Muscle layer of duodenum (tissue), 2 donors: ENCODE results near the gene CEP112.

Source experiments
- H3K27ac ChIP-seq: one replicate; pipeline ENCODE4 v1.7.0; 2013; ENCODE audit warnings: mild to moderate bottlenecking, low read length
- H3K27me3 ChIP-seq: one replicate; pipeline ENCODE4 v1.7.0; 2013; ENCODE audit warnings: low read depth, mild to moderate bottlenecking, control low read depth, low read length
- H3K36me3 ChIP-seq, 2 donors: one replicate each; pipeline ENCODE4 v1.7.0; 2013; ENCODE audit warnings: low read length in 2 of 2, control low read depth in 1 of 2, mild to moderate bottlenecking in 1 of 2; ENCODE audit not compliant: insufficient read depth in 2 of 2, control insufficient read depth in 1 of 2
- H3K4me1 ChIP-seq, 2 donors: one replicate each; pipeline ENCODE4 v1.7.0; 2013; ENCODE audit warnings: low read length in 2 of 2, mild to moderate bottlenecking in 2 of 2, control low read depth in 1 of 2, moderate library complexity in 1 of 2; ENCODE audit not compliant: insufficient read depth in 2 of 2, control insufficient read depth in 1 of 2
- H3K4me3 ChIP-seq, 2 donors: one replicate each; pipeline ENCODE4 v1.7.0; 2013; ENCODE audit warnings: low read length in 2 of 2, low read depth in 1 of 2, mild to moderate bottlenecking in 1 of 2
- H3K9me3 ChIP-seq, 2 donors: one replicate each; pipeline ENCODE4 v1.7.0; 2013; ENCODE audit warnings: low read length in 2 of 2, control low read depth in 1 of 2, mild to moderate bottlenecking in 1 of 2; ENCODE audit not compliant: control insufficient read depth in 1 of 2
- donor health status: healthy.

The CEP112 gene

GRCh38 chr17:65953316-65954147, 238.4 kb downstream of the CEP112 start:
- Histone ChIP-seq H3K36me3 (peaks cover 0 to 6% of the 10 kb centered on the region in 2 donors), H3K27ac (no peak overlapping the region), H3K27me3 (no peaks in the 10 kb centered on the region), H3K4me3 (no peak overlapping the region), H3K4me1 (no peaks in the 10 kb centered on the region), H3K9me3 (peaks cover 0 to 5% of the 10 kb centered on the region in 2 donors)

- Histone ChIP-seq H3K9me3 (no peaks in the 10 kb centered on the region), H3K27me3 (no peaks in the 10 kb centered on the region), H3K36me3 (peaks cover 0 to 3% of the 10 kb centered on the region in 2 donors), H3K27ac (no peak overlapping the region), H3K4me3 (no peak overlapping the region), H3K4me1 (no peaks in the 10 kb centered on the region)
These were observed 239.3 kb downstream of the CEP112 start for GRCh38 chr17:65952586-65952985.

DNA sequence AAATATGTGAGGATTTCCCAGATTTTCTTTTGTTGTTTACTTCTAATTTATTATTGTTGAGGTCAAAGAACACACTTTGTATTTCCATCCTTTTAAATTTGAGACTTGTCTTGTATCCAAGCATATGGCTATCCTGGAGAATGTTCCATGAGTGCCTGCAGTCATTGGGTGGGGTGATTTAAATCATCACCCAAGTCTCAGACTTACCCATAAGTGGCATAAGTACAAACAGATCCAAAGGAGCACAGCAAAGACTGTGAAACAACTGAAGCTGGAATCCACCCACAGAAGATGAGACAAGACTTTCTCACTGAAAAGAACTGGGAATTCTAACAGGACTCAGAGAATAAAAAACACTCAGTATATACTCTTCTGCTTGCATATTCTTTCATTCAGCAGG, 239.9 kb downstream of the CEP112 start:
- Histone ChIP-seq H3K9me3 (no peaks in the 10 kb centered on the region), H3K4me1 (no peaks in the 10 kb centered on the region), H3K27ac (no peak overlapping the region), H3K4me3 (no peak overlapping the region), H3K36me3 (no peaks in the 10 kb centered on the region), H3K27me3 (no peaks in the 10 kb centered on the region)

GRCh38 chr17:65947831-65948230, 244.1 kb downstream of the CEP112 start:
- H3K4me3 ChIP-seq = no peak overlapping the region
- no peak overlapping the region for H3K27ac ChIP-seq
- no peaks in the 10 kb centered on the region for H3K27me3 ChIP-seq
- H3K4me1 ChIP-seq = no peaks in the 10 kb centered on the region
- no peaks in the 10 kb centered on the region for H3K36me3 ChIP-seq
- H3K9me3 ChIP-seq = no peaks in the 10 kb centered on the region

GRCh38 chr17:65942592-65942991, 249.3 kb downstream of the CEP112 start:
- Histone ChIP-seq H3K27me3 (no peaks in the 10 kb centered on the region), H3K27ac (no peak overlapping the region), H3K36me3 (no peaks in the 10 kb centered on the region), H3K4me1 (no peaks in the 10 kb centered on the region), H3K9me3 (peaks cover 0 to 7% of the 10 kb centered on the region in 2 donors), H3K4me3 (no peak overlapping the region)

DNA sequence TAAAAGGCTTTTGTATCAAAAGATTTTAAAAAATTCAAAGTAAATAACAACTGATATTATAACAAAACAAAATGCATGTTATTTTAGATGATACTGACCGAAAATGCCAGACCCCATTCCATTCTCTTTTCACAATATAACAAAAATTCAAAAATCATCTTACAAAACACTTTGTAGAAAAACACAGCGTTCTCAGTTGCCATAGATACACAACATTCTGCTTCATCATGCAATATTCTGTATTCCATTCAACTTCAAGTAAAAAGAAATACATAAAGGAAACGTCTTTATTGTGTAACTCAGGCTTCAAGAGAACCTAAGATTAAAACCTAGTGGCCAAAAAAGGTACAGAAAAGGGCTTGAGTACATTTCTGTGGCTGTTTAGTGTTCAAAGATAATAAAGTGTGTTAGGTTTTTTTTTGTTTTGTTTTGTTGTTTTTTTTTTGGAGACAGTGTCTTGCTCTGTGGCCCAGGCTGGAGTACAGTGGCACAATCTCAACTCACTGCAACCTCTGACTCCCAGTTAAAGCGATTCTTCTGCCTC, 250.5 kb downstream of the CEP112 start:
- Histone ChIP-seq H3K4me1 (no peaks in the 10 kb centered on the region), H3K36me3 (no peaks in the 10 kb centered on the region), H3K4me3 (no peak overlapping the region), H3K9me3 (peaks cover 0 to 7% of the 10 kb centered on the region in 2 donors), H3K27me3 (no peaks in the 10 kb centered on the region), H3K27ac (no peak overlapping the region)

DNA sequence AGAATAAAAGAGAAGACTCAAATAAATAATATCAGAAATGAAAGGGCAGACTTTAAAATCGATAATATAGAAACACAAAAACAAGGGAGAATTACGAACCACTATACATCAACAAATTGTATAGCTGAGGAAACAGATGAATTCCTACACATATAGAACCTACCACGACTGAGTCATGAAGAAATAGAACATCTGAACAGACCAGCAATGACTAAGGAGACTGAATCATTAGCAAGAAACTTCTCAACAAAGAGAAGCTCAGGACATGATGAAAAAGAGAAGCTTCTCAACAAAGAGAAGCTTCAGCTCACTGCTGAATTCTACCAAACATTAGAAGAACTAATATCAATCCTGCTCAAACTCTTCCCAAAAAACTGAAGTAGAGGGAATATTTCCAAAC, 255.9 kb downstream of the CEP112 start:
- Histone ChIP-seq H3K4me1 (no peaks in the 10 kb centered on the region), H3K36me3 (no peaks in the 10 kb centered on the region), H3K9me3 (peaks cover 0 to 12% of the 10 kb centered on the region in 2 donors), H3K27me3 (no peaks in the 10 kb centered on the region), H3K4me3 (no peak overlapping the region), H3K27ac (no peak overlapping the region)

DNA sequence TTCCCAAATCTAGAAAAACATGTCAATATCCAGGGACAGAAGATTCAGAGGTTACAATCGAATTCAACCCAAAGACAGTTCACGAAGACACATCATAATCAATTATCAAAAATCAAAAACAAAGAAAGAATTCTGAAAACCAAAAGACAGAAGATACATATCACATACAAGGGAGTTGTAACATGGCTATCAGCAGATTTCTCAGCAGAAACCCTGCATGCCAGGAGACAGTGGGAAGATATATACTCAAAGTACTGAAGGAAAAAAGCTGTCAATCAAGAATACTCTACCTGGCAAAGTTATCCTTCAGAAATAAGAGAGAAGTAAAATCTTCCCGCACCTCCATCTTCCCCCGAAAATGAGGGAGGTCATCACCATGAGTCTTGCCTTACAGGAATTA, 258.6 kb downstream of the CEP112 start:
- Histone ChIP-seq H3K9me3 (peaks cover 0 to 5% of the 10 kb centered on the region in 2 donors), H3K27ac (no peak overlapping the region), H3K27me3 (no peaks in the 10 kb centered on the region), H3K4me1 (no peaks in the 10 kb centered on the region), H3K4me3 (no peak overlapping the region), H3K36me3 (no peaks in the 10 kb centered on the region)

DNA sequence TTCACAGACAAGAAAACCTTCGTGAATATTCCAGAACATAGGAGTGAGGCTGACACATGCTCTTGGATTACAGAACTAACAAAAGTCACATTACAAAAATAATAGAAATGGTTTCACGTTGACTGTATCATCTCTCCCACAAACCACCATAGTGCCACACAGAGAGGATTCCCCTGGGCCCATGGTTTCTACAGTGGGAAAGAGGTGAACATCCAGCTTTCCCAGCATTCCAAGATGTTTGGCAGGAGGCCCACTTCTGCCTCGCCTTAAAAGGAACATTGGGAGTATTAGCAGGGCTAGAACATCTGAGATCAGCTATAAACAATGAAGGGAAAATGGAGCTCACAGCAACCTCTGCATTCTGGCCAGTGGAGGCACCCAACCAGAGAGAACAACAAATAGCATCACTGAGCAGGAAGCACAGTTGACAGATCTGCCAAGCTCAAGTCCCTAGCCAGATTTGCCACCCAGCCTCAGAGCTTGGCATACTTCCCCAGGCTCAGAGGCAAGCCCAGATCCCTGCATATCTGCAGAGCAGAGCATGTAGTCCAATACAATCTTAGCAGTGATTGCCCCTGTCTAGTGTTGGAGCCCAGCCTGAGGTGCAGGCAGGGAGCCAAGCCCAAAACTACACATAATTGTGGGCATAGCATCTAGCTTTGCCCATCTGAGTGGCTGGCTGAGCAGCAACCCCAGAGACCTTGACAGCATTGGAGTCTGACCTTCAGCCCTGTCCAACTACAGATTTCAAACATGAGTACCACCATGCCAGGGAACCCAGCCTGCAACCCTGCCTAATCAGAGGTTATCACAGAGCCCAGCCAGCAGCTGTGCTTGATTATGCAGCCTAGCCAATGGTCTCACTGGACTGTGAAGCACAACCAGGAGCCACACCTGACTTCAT, 260.4 kb downstream of the CEP112 start:
- H3K27ac ChIP-seq = no peak overlapping the region
- H3K4me1 ChIP-seq = no peaks in the 10 kb centered on the region
- H3K27me3 ChIP-seq = no peaks in the 10 kb centered on the region
- no peaks in the 10 kb centered on the region for H3K36me3 ChIP-seq
- H3K9me3 ChIP-seq = peaks cover 0 to 5% of the 10 kb centered on the region in 2 donors
- no peak overlapping the region for H3K4me3 ChIP-seq

DNA sequence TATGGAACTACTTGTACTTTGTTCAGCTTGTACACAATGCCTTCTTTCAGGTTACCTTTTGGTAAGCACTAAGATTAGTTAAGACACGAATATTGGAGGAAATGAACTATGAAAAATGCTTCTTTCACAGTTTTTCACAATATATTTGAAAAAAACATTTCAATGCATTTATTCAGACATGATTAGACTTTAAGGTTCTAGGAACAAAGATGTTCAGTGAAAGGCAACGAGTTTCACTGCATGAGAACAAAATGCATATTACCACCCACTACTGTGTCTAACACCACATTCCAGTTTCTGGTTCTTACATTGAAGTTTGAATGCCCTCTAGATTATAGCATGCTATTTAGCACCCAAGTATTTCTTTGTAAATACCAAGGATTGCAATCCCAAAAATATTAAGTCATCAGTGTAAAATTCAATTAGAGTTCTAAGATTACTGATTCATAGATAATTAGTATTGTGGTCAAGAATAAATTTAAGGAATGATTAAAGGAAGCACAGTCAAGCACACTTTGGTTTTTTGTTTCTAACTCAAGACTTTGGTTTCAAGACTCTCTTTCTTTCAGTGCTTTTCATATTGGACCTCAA, 261.7 kb downstream of the CEP112 start:
- H3K36me3 ChIP-seq = peaks cover 0 to 4% of the 10 kb centered on the region in 2 donors
- no peak overlapping the region for H3K4me3 ChIP-seq
- H3K9me3 ChIP-seq = peaks cover 0 to 5% of the 10 kb centered on the region in 2 donors
- H3K4me1 ChIP-seq = no peaks in the 10 kb centered on the region
- no peak overlapping the region for H3K27ac ChIP-seq
- H3K27me3 ChIP-seq = no peaks in the 10 kb centered on the region

GRCh38 chr17:65926599-65926998, 265.3 kb downstream of the CEP112 start:
- Histone ChIP-seq H3K36me3 (peaks cover 0 to 4% of the 10 kb centered on the region in 2 donors), H3K9me3 (no peaks in the 10 kb centered on the region), H3K27me3 (no peaks in the 10 kb centered on the region), H3K4me3 (no peak overlapping the region), H3K27ac (no peak overlapping the region), H3K4me1 (no peaks in the 10 kb centered on the region)
